NT2/D1 (cell line): ENCODE measurements around the gene C11orf98.

Experiments used
- SUZ12 ChIP-seq: IDR thresholded peaks from 2 replicates; pipeline ENCODE4 v1.6.1; 2011; ENCODE audit not compliant: insufficient read length, insufficient read depth; ENCODE audit errors: extremely low read depth
- YY1 ChIP-seq: IDR thresholded peaks from 2 replicates; pipeline ENCODE4 v1.6.1; 2011; ENCODE audit not compliant: insufficient read length, insufficient read depth
- ZNF274 ChIP-seq: IDR thresholded peaks from 2 replicates; pipeline ENCODE4 v1.6.1; 2011; ENCODE audit warnings: mild to moderate bottlenecking, low read depth, low read length

DNA sequence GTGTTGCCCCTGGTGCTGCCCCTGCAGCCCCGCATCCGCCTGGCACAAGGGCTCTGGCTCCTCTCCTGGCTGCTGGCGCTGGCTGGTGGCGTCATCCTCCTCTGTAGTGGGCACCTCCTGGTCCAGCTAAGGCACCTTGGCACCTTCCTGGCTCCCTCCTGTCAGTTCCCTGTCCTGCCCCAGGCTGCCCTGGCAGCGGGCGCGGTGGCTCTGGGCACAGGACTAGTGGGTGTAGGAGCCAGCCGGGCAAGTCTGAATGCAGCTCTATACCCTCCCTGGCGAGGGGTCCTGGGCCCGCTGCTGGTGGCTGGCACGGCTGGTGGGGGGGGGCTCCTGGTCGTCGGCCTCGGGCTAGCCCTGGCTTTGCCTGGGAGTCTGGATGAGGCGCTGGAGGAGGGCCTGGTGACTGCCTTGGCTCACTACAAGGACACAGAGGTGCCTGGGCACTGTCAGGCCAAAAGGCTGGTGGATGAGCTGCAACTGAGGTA, 51.7 kb downstream of the C11orf98 start:
- no peak for TF ChIP-seq ZNF274
- TF ChIP-seq YY1 = no peak
- no peak for TF ChIP-seq SUZ12
